Mesodermal cell (in vitro differentiated cells): Measurements from ENCODE around the gene BLNK.

Experiments
- H3K27ac ChIP-seq: 2 replicates; pipeline ENCODE4 v1.7.0; 2013; ENCODE audit warnings: mild to moderate bottlenecking, low read depth, low read length, moderate library complexity; ENCODE audit not compliant: severe bottlenecking
- H3K36me3 ChIP-seq: 2 replicates; pipeline ENCODE4 v1.7.1; 2013; ENCODE audit warnings: mild to moderate bottlenecking, low read length, moderate library complexity; ENCODE audit not compliant: control insufficient read depth, insufficient read depth
- H3K4me1 ChIP-seq: one replicate; pipeline ENCODE4 v1.7.1; 2013; ENCODE audit warnings: mild to moderate bottlenecking, low read length; ENCODE audit not compliant: insufficient read depth, control insufficient read depth, poor library complexity, severe bottlenecking
- H3K4me3 ChIP-seq: 2 replicates; pipeline ENCODE4 v1.7.0; 2013; ENCODE audit warnings: low read length, control low read depth, mild to moderate bottlenecking; ENCODE audit not compliant: insufficient read depth, poor library complexity, severe bottlenecking; ENCODE audit errors: extremely low read depth
- H3K9me3 ChIP-seq: 2 replicates; pipeline ENCODE4 v1.7.1; 2013; ENCODE audit warnings: mild to moderate bottlenecking, low read length, moderate library complexity; ENCODE audit not compliant: control insufficient read depth
- WGBS, 2 experiments: methylation state at CpG; one replicate each; pipeline ENCODE4 v1.1.5; 2013; ENCODE audit warnings: missing lambda C conversion rate in 2 of 2; ENCODE audit not compliant: insufficient coverage in 2 of 2; 5-methylcytosine and 5-hydroxymethylcytosine counted together

The BLNK gene

DNA sequence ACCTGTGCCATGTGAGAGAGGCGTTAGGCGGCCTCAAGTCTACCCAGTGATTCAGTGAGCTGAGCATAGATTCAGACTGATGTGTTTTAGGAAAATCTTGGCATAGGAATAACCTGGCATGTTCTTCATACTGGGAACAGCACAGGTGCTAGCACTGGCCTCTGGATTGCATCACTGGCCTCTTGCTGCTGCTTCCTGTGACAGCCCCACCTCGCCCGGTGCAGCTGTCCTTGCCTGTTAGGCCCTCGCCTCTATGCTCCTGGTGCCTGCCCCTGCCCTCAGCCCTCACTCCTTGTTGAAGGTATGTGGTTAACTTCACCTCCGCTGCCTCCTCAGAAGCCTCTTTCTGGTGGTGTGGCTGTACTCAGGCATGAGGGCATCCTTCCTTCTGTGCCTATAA is 46.2 kb downstream of the BLNK start:
- Histone ChIP-seq H3K4me3 (no peak overlapping the region), H3K36me3 (no peaks in the 10 kb centered on the region), H3K4me1 (no peaks in the 10 kb centered on the region), H3K9me3 (no peaks in the 10 kb centered on the region), H3K27ac (no peak overlapping the region)
- WGBS, 2 experiments, result 91 to 93% methylated on average over 2 to 5 of the region's 6 CpGs

DNA sequence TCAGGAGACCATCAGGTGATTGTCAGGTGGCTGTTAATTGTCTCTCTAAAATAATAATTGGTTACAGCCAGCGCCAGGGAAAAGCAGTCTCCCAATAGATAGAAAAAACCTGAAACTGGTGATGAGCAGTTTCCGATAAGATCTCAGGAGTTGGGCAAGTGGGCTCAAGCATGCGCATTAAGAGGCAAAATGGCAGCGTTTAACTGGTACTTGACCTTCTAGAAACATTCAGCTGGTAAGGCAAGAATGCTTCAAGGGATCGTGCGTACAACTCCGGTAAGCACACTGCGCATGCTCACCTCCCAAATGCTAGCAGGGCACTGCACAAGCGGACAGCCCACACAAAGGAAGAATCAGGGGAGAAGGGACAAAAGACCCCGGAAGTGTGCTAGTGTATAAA is 48.5 kb downstream of the BLNK start:
- 94% methylated on average over 10 of the region's 10 CpGs for WGBS, 2 experiments
- Histone ChIP-seq H3K36me3 (no peaks in the 10 kb centered on the region), H3K4me1 (no peaks in the 10 kb centered on the region), H3K9me3 (no peaks in the 10 kb centered on the region), H3K4me3 (no peak overlapping the region), H3K27ac (no peak overlapping the region)

DNA sequence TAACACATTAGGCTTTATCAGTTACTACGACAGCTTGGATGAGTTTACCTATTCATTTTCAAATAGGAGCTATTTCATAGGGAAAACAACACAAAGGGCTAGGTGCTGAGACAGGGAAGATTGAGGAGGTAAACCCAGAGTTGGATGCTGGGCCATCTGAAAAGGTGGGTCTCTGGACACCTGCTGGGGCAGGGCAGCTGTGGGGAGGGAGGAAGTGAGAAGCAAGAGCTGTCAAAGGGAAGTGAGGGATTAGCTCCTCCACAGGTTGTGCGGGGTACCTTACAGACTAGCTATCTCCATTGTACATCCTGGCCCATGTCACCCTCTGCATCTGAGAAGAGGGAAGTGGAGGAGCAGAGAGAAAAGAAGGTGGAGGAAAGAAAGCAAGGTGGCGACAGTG is 48.9 kb downstream of the BLNK start:
- H3K36me3 ChIP-seq, result no peaks in the 10 kb centered on the region
- 50 to 80% methylated on average over 1 to 2 of the region's 3 CpGs for WGBS, 2 experiments
- H3K4me3 ChIP-seq, result no peak overlapping the region
- no peaks in the 10 kb centered on the region for H3K9me3 ChIP-seq
- no peaks in the 10 kb centered on the region for H3K4me1 ChIP-seq
- H3K27ac ChIP-seq, result no peak overlapping the region

DNA sequence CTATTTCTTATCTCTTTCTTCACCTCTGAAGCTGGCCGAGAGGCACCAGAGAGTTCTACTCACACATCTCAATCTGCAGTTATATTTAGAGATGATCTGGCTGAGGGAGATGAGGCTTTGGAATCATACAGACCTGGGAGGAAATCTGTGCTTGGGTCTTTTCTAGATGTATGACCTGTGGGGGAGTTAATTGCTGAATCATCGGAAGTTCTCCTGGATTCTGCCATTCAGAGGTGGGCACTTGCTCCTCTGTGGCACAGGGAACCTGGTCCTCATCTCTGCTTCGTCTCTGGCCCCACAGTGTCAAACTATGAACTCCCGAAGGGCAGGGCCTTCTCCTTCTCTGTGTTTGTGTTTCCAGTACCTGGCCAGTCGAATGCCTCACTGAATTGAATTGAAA is 52.5 kb downstream of the BLNK start:
- H3K36me3 ChIP-seq, result no peaks in the 10 kb centered on the region
- H3K4me1 ChIP-seq, result no peaks in the 10 kb centered on the region
- WGBS, 2 experiments, result 61 to 72% methylated on average over 3 to 4 of the region's 5 CpGs
- no peak overlapping the region for H3K4me3 ChIP-seq
- no peaks in the 10 kb centered on the region for H3K9me3 ChIP-seq
- H3K27ac ChIP-seq, result no peak overlapping the region

DNA sequence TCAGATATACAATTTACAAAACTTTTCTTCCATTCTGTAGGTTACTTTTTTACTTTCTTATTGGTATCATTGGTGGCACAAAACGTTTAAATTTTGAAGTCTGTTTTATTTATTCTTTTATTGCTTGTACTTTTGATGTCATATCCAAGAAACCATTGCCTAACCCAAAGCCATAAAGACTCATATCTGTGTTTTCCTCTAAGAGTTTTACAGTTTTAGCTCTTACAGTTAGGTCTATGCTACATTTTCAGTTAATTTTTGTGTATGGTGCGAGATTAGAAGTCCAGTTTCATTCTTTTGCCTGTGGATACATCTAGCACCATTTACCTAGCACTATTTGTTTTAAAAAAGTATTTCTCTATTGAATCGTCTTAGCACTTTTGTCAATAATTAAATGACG is 53.7 kb downstream of the BLNK start:
- no peaks in the 10 kb centered on the region for H3K4me1 ChIP-seq
- H3K27ac ChIP-seq, result no peak overlapping the region
- no peak overlapping the region for H3K4me3 ChIP-seq
- 100% methylated on average over 1 of the region's 4 CpGs; no CpG with 5 or more reads in 1 of the 2 experiments for WGBS, 2 experiments
- H3K36me3 ChIP-seq, result no peaks in the 10 kb centered on the region
- no peaks in the 10 kb centered on the region for H3K9me3 ChIP-seq

DNA sequence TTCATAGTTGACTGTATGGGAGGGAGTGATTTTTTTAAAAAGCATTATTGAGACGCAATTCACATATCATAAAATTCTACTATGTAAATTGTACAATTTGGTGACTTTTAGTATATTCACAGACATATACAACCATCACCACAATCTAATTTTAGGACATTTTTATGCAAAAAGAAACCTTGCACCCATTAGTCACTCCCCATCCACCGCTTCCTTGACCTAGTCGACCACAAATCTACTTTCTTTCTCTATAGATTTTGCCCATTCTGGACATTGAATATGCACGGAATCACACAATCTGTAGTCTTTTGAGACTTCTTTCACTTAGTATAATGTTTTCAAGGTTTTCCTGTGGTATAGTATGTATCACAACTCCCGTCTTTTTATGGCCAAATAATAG is 54.6 kb downstream of the BLNK start:
- WGBS, 2 experiments, result 100% methylated on average over 1 to 2 of the region's 5 CpGs
- Histone ChIP-seq H3K36me3 (no peaks in the 10 kb centered on the region), H3K4me3 (no peak overlapping the region), H3K27ac (no peak overlapping the region), H3K4me1 (no peaks in the 10 kb centered on the region), H3K9me3 (no peaks in the 10 kb centered on the region)

DNA sequence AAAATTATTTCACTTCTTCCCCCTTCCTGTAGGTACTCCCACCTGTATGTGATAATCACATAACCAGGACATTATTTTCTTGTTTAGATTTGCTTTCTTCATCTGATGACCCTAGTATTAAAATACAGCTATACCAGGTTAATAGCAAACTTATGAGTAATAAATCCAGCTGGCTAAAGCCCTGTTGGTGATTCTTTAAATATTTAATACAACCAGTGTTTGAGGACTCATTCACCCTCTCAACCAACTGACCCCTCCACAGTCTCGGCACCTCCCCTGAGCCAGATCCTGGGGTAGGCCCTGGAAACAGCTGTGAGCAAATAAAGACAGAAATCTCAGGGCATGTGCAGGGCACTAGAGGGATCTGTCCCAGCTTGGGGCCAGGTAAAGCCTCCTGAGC is 58.5 kb downstream of the BLNK start:
- H3K4me1 ChIP-seq, result no peaks in the 10 kb centered on the region
- H3K27ac ChIP-seq, result no peak overlapping the region
- H3K4me3 ChIP-seq, result no peak overlapping the region
- H3K36me3 ChIP-seq, result no peaks in the 10 kb centered on the region
- WGBS, 2 experiments, result 100% methylated on average over 1 of the region's 1 CpG
- no peaks in the 10 kb centered on the region for H3K9me3 ChIP-seq

DNA sequence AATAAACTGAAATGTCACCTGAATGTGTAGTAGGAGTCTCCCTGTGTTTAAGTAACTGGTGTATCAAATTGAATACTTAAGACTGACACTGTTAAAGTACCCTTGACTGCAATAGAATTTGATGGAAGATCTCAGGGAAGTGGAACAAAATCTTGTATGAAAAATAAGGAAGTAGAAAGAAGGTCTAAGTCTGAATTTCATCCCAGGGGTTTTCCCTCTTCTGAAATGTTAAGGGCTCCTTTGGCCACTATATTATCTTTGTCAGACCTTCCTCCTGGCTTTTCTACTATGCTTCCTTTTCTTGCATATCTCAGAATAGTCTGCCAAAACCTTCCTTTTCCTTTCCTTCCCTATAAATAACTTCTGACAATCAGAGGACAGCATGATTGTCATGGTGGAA is 59.6 kb downstream of the BLNK start:
- Histone ChIP-seq H3K4me3 (no peak overlapping the region), H3K36me3 (no peaks in the 10 kb centered on the region), H3K27ac (no peak overlapping the region), H3K9me3 (no peaks in the 10 kb centered on the region), H3K4me1 (no peaks in the 10 kb centered on the region)

DNA sequence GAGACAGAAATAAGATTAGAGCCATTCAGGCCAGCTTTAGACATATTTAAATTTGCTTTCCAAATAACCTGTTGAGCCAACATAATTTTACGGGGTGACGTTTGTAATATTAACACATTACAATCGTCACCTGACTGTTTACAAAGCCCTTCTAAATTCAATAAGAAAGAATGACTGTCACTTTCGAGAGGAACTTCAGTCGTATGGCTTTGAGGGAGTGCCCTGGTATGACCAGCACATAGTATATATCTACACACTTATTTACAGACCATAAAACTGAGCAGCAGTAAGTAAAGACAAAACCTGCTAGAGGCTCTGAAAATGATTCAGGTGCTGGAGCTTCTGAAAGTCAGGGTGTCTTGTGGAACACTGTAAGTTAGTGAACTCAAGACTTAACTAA is 62.4 kb downstream of the BLNK start:
- no peak overlapping the region for H3K27ac ChIP-seq
- no peaks in the 10 kb centered on the region for H3K36me3 ChIP-seq
- no peak overlapping the region for H3K4me3 ChIP-seq
- H3K9me3 ChIP-seq, result no peaks in the 10 kb centered on the region
- H3K4me1 ChIP-seq, result no peaks in the 10 kb centered on the region
- WGBS, 2 experiments, result 97 to 100% methylated on average over 3 to 4 of the region's 5 CpGs

DNA sequence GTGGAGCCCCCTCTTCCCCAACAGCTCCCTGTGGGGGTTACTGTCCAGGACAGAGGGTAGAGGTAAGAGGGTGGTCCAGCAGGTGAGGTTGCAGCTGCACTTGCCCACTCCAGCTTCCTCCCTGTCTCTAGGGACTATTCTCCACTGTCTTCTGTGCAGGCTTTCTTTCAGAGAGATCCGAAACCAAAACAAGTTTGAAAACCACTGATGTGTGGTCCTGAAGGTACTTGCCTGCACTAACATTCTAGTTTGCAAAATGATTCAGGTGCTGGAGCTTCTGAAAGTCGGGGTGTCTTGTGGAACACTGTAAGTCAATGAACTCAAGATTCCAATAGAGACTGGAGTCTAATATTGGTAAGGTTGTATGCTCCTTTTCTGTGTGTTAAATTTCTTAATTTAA is 63.1 kb downstream of the BLNK start:
- no peak overlapping the region for H3K27ac ChIP-seq
- H3K9me3 ChIP-seq, result no peaks in the 10 kb centered on the region
- H3K4me1 ChIP-seq, result no peaks in the 10 kb centered on the region
- H3K4me3 ChIP-seq, result no peak overlapping the region
- H3K36me3 ChIP-seq, result no peaks in the 10 kb centered on the region
- whole genome bisulfite sequencing, 2 experiments, result 88 to 93% methylated on average over 2 of the region's 2 CpGs

DNA sequence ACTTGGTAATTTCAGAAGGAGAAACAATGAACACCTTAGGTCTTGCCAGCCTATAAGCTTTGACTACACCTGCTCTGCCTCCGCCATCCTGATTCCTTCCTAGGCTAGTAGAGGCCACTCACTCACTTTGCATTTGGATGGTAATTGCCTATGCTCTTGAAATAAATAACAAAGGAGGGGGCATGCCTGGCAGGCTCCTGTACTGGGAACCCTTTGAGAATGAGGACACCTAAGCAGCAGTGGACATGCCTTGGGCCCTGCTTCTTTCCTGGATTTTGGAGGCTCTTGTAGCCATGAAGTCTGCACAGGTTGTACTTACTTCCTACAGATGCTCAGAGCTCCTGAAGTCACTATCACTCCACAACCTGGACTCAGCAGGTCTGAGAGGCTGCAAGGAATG is 65.8 kb downstream of the BLNK start:
- no peak overlapping the region for H3K27ac ChIP-seq
- WGBS, 2 experiments, result 60% methylated on average over 1 of the region's 1 CpG; no CpG with 5 or more reads in 1 of the 2 experiments
- no peaks in the 10 kb centered on the region for H3K9me3 ChIP-seq
- H3K36me3 ChIP-seq, result no peaks in the 10 kb centered on the region
- H3K4me1 ChIP-seq, result no peaks in the 10 kb centered on the region
- no peak overlapping the region for H3K4me3 ChIP-seq

DNA sequence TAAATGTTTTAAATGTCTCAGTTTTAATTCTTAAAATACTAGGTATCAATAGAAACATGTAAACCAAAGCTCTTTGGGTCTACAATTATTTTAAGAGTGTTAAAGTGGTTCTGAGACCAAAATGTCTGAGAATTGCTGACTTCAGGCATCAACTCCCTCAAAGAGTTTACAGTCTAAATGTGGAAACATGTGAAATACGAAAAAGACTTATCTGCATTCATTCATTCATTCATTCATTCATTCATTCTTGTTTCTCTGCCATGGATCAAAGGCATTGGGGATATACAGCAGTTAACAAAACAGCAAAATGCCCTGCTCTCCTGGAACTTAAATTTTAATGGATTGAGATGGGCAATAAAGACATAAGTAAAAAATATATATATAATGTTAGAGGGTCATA is 69.8 kb downstream of the BLNK start:
- no peaks in the 10 kb centered on the region for H3K9me3 ChIP-seq
- WGBS, 2 experiments, result no CpG with 5 or more reads among the region's 1 CpG
- H3K4me3 ChIP-seq, result no peak overlapping the region
- H3K4me1 ChIP-seq, result no peaks in the 10 kb centered on the region
- no peak overlapping the region for H3K27ac ChIP-seq
- H3K36me3 ChIP-seq, result no peaks in the 10 kb centered on the region
